EH (cell line): ENCODE results near the gene BRPF1.

Source experiments
- DNase-seq: peaks from one replicate; pipeline ENCODE4 v3.0.0-alpha.2; 2015; ENCODE audit warnings: low read depth

Gene BRPF1

DNA sequence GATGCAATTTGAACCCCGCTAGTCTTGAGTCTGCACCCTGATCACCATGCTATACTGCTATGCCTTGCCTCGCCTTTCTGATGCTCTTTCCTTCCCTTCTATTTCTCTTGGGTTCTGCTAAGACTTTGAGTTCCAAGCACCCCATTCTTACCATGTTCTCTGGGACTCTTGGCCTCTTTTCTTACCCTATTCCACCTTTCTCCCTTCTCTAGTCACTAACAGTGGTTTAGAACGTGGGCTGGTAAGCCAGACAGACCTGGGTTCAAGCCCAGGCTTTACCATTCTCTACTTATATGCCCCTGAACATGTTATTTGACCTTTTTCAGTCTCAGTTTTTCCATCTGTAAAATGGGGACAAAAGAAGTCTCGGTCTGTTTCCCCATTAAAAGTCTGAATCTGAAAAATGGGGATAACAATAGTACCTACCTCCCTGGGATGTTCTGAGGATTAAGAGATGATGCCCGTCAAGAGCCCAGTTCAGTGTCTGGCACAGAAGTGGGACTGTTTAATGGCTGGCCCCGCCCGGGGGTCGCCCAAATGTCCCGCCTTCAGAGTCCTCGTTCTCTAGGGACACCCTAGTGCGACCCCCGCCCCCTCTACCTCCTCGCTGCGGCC is 60.4 kb downstream of the BRPF1 start:
- no peak for DNase-seq

DNA sequence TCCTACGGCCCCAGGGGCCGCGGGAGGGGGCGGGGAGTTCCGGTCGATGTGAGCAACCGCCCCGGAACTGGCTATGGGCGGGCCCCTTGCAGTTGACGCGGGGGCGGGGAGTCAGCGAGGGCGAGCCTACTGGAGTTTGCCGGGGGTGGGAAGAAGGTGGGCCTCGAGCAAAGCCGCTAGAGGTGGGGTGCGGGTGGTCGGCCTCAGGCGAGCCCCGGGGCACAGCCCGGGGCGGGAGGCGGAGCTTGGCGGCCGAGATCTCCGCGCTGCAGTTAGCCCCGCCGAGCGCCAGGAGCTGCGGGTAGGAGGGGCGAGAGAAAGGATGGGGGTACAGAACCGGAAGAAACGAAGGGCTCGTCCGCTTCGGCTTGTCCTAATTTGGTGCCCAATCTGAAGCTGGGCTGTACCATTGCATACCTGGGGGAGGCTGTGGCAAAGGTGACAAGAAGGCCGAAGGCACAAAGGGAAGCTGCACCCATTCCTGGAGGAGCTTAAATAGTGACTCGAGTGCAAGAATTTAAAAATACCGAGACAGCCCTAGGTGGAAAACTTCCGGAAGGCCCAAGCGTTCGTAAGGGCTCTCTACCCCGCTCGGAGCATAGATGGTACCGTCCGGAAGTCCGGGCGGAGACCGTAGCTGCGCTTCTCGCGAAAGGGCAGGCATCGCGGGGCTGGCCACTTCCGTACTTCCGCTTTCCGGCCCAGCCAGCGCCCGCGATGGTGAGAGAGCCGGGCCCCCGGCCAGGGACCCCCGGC is 61.0 kb downstream of the BRPF1 start, which contains the start of the genes ARPC4 and TADA3:
Gene ARPC4, plus strand, starts transcription at position 678 of the 756 bp plus-strand sequence. Its CDS starts 40 bp downstream, at position 718.
Gene TADA3, minus strand, starts transcription at position 69 of the 756 bp plus-strand sequence. CDS start 1,007 bp downstream, outside the sequence.
- peak; percentile 97 for DNase-seq

DNA sequence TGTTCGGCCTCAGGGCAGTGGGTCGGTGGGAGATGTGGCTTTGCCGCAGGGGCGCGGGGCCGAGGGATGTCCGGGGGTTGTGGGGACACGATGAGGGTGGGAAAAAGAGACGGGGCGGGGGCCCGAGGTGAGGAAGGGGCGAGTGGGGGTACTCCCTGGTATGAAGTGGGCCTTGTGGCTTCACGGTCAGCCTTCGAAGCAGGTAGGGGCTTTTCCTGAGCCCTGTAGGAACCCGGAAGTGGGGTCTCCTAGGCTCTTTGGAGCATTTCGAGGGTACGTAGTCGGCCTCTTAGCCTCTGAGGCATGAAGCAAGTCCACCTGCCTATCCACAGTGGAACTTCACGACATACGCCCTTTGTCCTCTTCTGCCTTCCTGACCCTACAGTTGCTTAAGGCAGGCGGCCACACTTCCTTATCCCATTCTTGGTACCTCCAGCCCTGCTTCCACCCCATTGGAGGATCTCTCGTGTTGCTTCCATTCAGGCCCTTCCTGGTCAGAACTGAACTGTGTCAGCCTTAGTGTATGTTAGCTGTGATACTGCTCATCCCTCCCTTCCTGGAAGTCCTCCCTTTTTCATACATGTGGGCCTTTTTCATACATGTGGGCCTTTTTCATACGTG is 61.7 kb downstream of the BRPF1 start:
- peak; percentile 69 for DNase-seq

DNA sequence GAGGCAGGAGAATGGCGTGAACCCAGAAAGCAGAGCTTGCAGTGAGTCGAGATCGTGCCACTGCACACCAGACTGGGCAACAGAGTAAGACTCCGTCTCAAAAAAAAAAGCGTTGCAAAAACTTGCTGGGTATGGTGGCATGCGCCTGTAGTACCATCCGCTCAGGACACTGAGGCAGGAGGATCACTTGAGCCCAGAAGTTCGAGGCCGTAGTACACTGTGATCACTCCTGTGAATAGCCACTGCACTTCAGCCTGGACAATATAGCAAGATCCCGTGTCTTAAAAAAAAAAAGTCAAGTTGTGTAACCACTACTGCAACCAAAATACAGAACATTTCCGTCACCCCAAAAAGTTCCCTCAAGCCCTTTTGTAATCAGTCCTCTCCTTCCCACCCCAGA is 62.9 kb downstream of the BRPF1 start:
- DNase-seq = no peak

DNA sequence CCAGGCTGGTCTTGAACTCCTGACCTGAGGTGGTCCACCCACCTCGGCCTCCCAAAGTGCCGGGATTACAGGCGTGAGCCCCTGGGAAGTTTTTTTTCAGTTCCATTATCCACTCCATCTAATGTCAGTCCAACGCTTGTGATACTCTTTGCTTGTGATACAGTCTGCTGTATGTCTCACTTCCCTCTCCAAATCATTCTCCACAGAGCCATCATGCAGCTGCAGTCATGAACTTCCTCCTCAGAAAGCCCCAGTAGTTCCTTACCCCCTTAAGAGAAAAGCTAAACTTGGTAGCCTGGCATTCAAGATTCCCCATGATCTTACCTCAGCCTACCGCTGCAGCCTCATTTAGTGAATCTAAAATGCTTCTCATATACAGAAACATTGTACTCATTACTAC is 63.7 kb downstream of the BRPF1 start:
- DNase-seq = no peak

DNA sequence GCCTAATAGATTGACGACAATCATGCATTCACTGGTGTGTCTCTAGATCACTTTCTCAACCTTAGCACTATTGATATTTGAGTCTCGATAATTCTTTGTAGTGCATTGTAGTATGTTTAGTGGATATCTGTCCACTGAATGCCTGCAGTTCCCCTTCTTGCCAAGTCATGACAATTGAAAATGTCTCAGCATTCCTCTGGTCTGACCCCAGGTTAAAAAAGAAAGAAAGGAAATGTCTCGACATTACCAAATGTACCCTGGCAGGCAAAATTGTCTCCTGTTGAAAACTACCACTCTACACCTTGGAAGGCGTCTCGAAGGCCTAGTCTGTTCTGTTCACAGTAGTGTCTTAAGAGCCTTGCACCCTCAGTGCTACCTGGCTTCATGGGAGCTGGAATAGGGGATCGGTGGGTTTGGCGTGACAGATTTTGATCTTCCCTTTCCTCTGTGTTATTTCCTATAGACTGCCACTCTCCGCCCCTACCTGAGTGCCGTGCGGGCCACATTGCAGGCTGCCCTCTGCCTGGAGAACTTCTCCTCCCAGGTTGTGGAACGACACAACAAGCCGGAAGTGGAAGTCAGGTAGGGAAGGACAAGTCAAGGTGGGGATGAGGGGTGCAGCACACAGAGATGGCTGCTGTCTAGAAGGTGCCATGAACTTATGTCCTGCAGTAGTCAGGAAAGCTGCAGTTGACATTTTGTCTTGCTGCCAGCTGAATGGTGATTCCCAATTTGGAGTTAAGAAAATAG is 65.8 kb downstream of the BRPF1 start:
- DNase-seq = no peak
